Fibroblast of lung (primary cell): ENCODE measurements around the gene NEURL1. TPM values are rescaled to one million over a fixed set of nuclear protein-coding genes. Genes with fewer than 3 reads are reported as not detected.

ENCODE experiments used
- DNase-seq, 2 donors: peaks; one replicate each; pipeline versions ENCODE4 v3.0.0 to v3.0.0-alpha.2; 2010; ENCODE audit warnings: low read depth in 2 of 2
- H2AFZ ChIP-seq: 2 replicates; pipeline ENCODE4 v1.5.1; 2012; ENCODE audit warnings: low read length, control low read depth, inconsistent platforms
- H3K27ac ChIP-seq: 2 replicates; pipeline ENCODE4 v1.5.1; 2011; ENCODE audit warnings: low read length, control low read depth; ENCODE audit not compliant: insufficient read depth
- H3K27me3 ChIP-seq: 2 replicates; pipeline ENCODE4 v1.5.1; 2011; ENCODE audit warnings: mild to moderate bottlenecking, low read length; ENCODE audit not compliant: control insufficient read depth, insufficient read depth
- H3K36me3 ChIP-seq: 2 replicates; pipeline ENCODE4 v1.5.1; 2011; ENCODE audit warnings: low read length; ENCODE audit not compliant: control insufficient read depth, insufficient read depth
- H3K4me1 ChIP-seq: 2 replicates; pipeline ENCODE4 v1.5.1; 2011; ENCODE audit warnings: low read length; ENCODE audit not compliant: control insufficient read depth, insufficient read depth; ENCODE audit errors: extremely low read depth
- H3K4me2 ChIP-seq: 2 replicates; pipeline ENCODE4 v1.5.1; 2011; ENCODE audit warnings: low read length, control low read depth; ENCODE audit not compliant: insufficient read depth; ENCODE audit errors: extremely low read depth
- H3K4me3 ChIP-seq, 4 experiments: fragments of 200-600 bp in 1 of 4; sonication (generic) in 1 of 4; replicated peaks in 1 of 4; 2 replicates each; pipeline ENCODE4 v1.5.1; 2011 to 2016; ENCODE audit warnings: low read length in 4 of 4, low read depth in 3 of 4, mild to moderate bottlenecking in 3 of 4, control low read depth in 2 of 4, inconsistent platforms in 1 of 4, mixed read lengths in 1 of 4; ENCODE audit not compliant: insufficient read depth in 1 of 4; ENCODE audit errors: control extremely low read depth in 1 of 4
- H3K79me2 ChIP-seq: 2 replicates; pipeline ENCODE4 v1.5.1; 2012; ENCODE audit warnings: mild to moderate bottlenecking, low read length, inconsistent platforms; ENCODE audit not compliant: control insufficient read depth, insufficient read depth
- H3K9ac ChIP-seq: 2 replicates; pipeline ENCODE4 v1.5.1; 2011; ENCODE audit warnings: mild to moderate bottlenecking, low read length, control low read depth; ENCODE audit not compliant: insufficient read depth
- H3K9me3 ChIP-seq: 2 replicates; pipeline ENCODE4 v1.5.1; 2012; ENCODE audit warnings: low read depth, low read length; ENCODE audit not compliant: control insufficient read depth, insufficient read depth
- H4K20me1 ChIP-seq: 2 replicates; pipeline ENCODE4 v1.5.1; 2011; ENCODE audit warnings: low read length; ENCODE audit not compliant: control insufficient read depth, insufficient read depth; ENCODE audit errors: extremely low read depth
- CTCF ChIP-seq, 2 donors: IDR thresholded peaks in 1 of 2; conservative IDR thresholded peaks in 1 of 2; 1 replicate in 1 of 2; 2 replicates in 1 of 2; pipeline ENCODE4 v1.5.1; 2011 to 2012; ENCODE audit warnings: low read length in 2 of 2, control low read depth in 1 of 2, inconsistent platforms in 1 of 2, low read depth in 1 of 2, mild to moderate bottlenecking in 1 of 2
- EZH2 ChIP-seq: IDR thresholded peaks from 2 replicates; pipeline ENCODE4 v1.5.1; 2012; ENCODE audit warnings: low read length, control low read depth, mild to moderate bottlenecking; ENCODE audit errors: missing control alignments
- polyA plus RNA-seq, 2 donors: library from polyadenylated mRNA; depleted of rRNA in 1 of 2; stranded (reverse) in 1 of 2; unstranded in 1 of 2; fragments of >200 nt; gene quantifications; 2 replicates each; pipeline ENCODE4 v1.2.1, GENCODE V29; 2011 to 2012; ENCODE audit warnings: missing spikeins in 1 of 2
- total RNA-seq: library from RNA; depleted of rRNA; stranded (reverse); fragments of >200 nt; gene quantifications from 2 replicates; pipeline ENCODE4 v1.2.1, GENCODE V29; 2014

Gene NEURL1
- total and polyA plus RNA-seq, 2 donors (not counting 1 experiment from before 2014, with no cell fraction given): 0.12 TPM; not detected in 1

GRCh38 chr10:103454026-103454425, 39.5 kb upstream of the NEURL1 start:
- no peak overlapping the region for H3K9ac ChIP-seq
- TF ChIP-seq CTCF (conservative IDR thresholded peaks at IDR 0.05 in 1 of 2, IDR thresholded peaks at IDR 0.05 in 1 of 2; ENCODE audit: low read depth in 1 of 2, low read length in 2 of 2): no peak
- no peak for DNase-seq
- H3K4me1 ChIP-seq: peaks cover 19% of the 10 kb centered on the region
- H4K20me1 ChIP-seq: no peaks in the 10 kb centered on the region
- H3K4me3 ChIP-seq: no peak overlapping the region
- H3K4me2 ChIP-seq: no peak overlapping the region
- no peaks in the 10 kb centered on the region for H3K9me3 ChIP-seq
- H3K36me3 ChIP-seq: peaks cover 14% of the 10 kb centered on the region
- no peak overlapping the region for H3K27ac ChIP-seq
- no peak overlapping the region for H2AFZ ChIP-seq
- H3K79me2 ChIP-seq: peaks cover 19% of the 10 kb centered on the region
- H3K27me3 ChIP-seq: no peaks in the 10 kb centered on the region

GRCh38 chr10:103455235-103455634, 38.3 kb upstream of the NEURL1 start:
- Histone ChIP-seq H3K79me2 (peaks cover 8% of the 10 kb centered on the region), H3K27me3 (no peaks in the 10 kb centered on the region), H3K4me2 (no peak overlapping the region), H3K36me3 (peaks cover 2% of the 10 kb centered on the region), H3K4me3 (no peak overlapping the region), H3K27ac (no peak overlapping the region), H3K9me3 (no peaks in the 10 kb centered on the region), H3K4me1 (peaks cover 13% of the 10 kb centered on the region), H4K20me1 (no peaks in the 10 kb centered on the region), H3K9ac (no peak overlapping the region), H2AFZ (no peak overlapping the region)
- DNase-seq: no peak
- TF ChIP-seq EZH2: no peak
- TF ChIP-seq CTCF (conservative IDR thresholded peaks at IDR 0.05 in 1 of 2, IDR thresholded peaks at IDR 0.05 in 1 of 2; ENCODE audit: low read depth in 1 of 2, low read length in 2 of 2): no peak

- DNase-seq: no peak
- no peaks in the 10 kb centered on the region for H3K27me3 ChIP-seq
- H2AFZ ChIP-seq: no peak overlapping the region
- H4K20me1 ChIP-seq: no peaks in the 10 kb centered on the region
- no peaks in the 10 kb centered on the region for H3K9me3 ChIP-seq
- H3K4me3 ChIP-seq: no peak overlapping the region
- no peaks in the 10 kb centered on the region for H3K79me2 ChIP-seq
- TF ChIP-seq EZH2 (no peak), CTCF (conservative IDR thresholded peaks at IDR 0.05 in 1 of 2, IDR thresholded peaks at IDR 0.05 in 1 of 2; ENCODE audit: low read depth in 1 of 2, low read length in 2 of 2) (no peak)
- no peak overlapping the region for H3K4me2 ChIP-seq
- peaks cover 7% of the 10 kb centered on the region for H3K4me1 ChIP-seq
- H3K36me3 ChIP-seq: no peaks in the 10 kb centered on the region
- H3K9ac ChIP-seq: no peak overlapping the region
- no peak overlapping the region for H3K27ac ChIP-seq
Observed at GRCh38 chr10:103456074-103456660, 37.3 kb upstream of the NEURL1 start.
